ENCODE measurements around the gene SLC44A2. TPM values are rescaled to one million over a fixed set of nuclear protein-coding genes. Genes with fewer than 3 reads are reported as not detected.

The SLC44A2 gene
- total and polyA plus RNA-seq, 2 experiments from 2014 or later: 43.2 to 65.0 TPM

DNA sequence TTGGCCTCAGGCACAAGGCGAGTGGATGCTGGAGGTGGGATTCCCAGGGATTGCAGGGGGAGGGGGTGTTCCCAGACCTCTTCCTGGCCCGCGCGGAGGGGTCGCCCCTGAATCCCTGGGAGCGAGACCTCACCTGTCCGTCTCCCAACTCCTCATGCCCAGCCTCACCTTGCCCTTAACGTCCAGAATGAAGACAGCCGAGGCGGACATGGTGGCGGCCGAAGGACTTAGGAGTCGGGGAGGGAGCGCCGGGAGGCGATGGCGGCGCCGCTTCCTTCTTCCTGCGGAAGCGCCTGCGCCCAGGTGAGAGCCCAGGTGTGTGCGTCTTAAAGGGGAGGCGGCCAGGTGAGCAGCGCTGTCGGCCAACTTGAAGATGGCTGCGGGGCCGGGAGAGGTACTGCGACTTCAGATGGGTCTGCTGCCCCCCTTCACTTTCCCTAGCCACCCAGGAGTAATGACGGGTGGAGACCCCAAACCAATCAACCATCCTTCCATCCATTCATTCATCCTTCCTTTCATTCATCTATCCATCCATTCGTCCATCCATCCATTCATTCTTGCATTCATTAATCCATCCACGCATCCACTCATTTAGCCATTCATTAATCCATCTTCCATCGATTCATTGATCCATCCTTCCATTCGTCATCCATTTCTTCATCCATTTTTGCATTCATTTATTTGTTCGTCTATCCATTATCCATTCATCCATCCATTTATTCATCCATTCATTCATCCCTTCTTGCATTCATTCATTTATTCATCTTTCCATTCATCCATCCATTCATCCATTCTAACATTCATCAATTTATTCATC, 38.1 kb upstream of the SLC44A2 start, which contains the start of gene AP1M2:
Gene AP1M2, minus strand, starts transcription at position 291 of the 817 bp plus-strand sequence. Its CDS starts 81 bp downstream, at position 210.
- peak within 1 kb of the TSS; percentile 87 for H3K4me3 ChIP-seq
- H3K36me3 ChIP-seq (ENCODE audit: insufficient read depth): peaks cover 4% of the 10 kb centered on the region
- H2AFZ ChIP-seq: peak within 1 kb of the TSS; percentile 90

DNA sequence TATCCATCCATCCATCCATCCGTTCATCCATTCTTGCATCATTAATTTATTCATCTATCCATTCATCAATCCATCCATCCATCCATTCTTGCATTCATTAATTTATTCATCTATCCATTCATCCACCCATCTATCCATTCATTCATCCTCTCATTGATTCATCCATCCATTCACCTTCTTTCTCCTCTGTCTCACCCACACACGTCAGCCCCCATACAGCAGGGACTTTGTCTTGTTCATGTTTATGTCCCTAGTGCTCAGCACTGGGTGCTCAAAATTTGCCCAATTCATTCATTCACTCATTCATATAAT, 37.6 kb upstream of the SLC44A2 start:
- Histone ChIP-seq H3K36me3 (ENCODE audit: insufficient read depth) (no peaks in the 10 kb centered on the region; the same call in 1 of the 2 replicates), H4K20me1 (replicated peaks; ENCODE audit: insufficient read depth) (no peaks in the 10 kb centered on the region), H3F3A (replicated peaks; ENCODE audit: low read depth) (peaks cover 13% of the 10 kb centered on the region; the same call in 1 of the 2 replicates), H3K4me2 (no peak overlapping the region), H3K79me2 (replicated peaks; ENCODE audit: insufficient read depth) (peaks cover 17% of the 10 kb centered on the region), H2AFZ (no peak overlapping the region), H3K4me3 (peak overlapping the region; percentile 87; the same call in 1 of the 2 replicates), H3K27ac (ENCODE audit: low read depth) (no peak overlapping the region), H3K4me1 (ENCODE audit: insufficient read depth) (peaks cover 9% of the 10 kb centered on the region; the same call in 1 of the 2 replicates), H3K27me3 (ENCODE audit: insufficient read depth) (no peaks in the 10 kb centered on the region), H3K9me2 (ENCODE audit: insufficient read depth) (peaks cover 7% of the 10 kb centered on the region)
- peaks cover 19% of the 10 kb centered on the region for H3K36me3 Mint-ChIP-seq (ENCODE audit: low read depth)
- no peak overlapping the region for H3K27ac Mint-ChIP-seq
- H3K9me3 Mint-ChIP-seq: no peaks in the 10 kb centered on the region; the same call in none of the 3 replicates
- H3K4me1 Mint-ChIP-seq: peaks cover 11% of the 10 kb centered on the region; the same call in 2 of the 3 replicates
- no peak for ATAC-seq
- DNase-seq (ENCODE audit: low spot score): no peak
- peaks cover 13% of the 10 kb centered on the region for H3K27me3 Mint-ChIP-seq (ENCODE audit: insufficient read depth, low read depth, poor library complexity)
- peak overlapping the region; percentile 91 for H3K4me3 Mint-ChIP-seq
- TF ChIP-seq, protein P1, sequence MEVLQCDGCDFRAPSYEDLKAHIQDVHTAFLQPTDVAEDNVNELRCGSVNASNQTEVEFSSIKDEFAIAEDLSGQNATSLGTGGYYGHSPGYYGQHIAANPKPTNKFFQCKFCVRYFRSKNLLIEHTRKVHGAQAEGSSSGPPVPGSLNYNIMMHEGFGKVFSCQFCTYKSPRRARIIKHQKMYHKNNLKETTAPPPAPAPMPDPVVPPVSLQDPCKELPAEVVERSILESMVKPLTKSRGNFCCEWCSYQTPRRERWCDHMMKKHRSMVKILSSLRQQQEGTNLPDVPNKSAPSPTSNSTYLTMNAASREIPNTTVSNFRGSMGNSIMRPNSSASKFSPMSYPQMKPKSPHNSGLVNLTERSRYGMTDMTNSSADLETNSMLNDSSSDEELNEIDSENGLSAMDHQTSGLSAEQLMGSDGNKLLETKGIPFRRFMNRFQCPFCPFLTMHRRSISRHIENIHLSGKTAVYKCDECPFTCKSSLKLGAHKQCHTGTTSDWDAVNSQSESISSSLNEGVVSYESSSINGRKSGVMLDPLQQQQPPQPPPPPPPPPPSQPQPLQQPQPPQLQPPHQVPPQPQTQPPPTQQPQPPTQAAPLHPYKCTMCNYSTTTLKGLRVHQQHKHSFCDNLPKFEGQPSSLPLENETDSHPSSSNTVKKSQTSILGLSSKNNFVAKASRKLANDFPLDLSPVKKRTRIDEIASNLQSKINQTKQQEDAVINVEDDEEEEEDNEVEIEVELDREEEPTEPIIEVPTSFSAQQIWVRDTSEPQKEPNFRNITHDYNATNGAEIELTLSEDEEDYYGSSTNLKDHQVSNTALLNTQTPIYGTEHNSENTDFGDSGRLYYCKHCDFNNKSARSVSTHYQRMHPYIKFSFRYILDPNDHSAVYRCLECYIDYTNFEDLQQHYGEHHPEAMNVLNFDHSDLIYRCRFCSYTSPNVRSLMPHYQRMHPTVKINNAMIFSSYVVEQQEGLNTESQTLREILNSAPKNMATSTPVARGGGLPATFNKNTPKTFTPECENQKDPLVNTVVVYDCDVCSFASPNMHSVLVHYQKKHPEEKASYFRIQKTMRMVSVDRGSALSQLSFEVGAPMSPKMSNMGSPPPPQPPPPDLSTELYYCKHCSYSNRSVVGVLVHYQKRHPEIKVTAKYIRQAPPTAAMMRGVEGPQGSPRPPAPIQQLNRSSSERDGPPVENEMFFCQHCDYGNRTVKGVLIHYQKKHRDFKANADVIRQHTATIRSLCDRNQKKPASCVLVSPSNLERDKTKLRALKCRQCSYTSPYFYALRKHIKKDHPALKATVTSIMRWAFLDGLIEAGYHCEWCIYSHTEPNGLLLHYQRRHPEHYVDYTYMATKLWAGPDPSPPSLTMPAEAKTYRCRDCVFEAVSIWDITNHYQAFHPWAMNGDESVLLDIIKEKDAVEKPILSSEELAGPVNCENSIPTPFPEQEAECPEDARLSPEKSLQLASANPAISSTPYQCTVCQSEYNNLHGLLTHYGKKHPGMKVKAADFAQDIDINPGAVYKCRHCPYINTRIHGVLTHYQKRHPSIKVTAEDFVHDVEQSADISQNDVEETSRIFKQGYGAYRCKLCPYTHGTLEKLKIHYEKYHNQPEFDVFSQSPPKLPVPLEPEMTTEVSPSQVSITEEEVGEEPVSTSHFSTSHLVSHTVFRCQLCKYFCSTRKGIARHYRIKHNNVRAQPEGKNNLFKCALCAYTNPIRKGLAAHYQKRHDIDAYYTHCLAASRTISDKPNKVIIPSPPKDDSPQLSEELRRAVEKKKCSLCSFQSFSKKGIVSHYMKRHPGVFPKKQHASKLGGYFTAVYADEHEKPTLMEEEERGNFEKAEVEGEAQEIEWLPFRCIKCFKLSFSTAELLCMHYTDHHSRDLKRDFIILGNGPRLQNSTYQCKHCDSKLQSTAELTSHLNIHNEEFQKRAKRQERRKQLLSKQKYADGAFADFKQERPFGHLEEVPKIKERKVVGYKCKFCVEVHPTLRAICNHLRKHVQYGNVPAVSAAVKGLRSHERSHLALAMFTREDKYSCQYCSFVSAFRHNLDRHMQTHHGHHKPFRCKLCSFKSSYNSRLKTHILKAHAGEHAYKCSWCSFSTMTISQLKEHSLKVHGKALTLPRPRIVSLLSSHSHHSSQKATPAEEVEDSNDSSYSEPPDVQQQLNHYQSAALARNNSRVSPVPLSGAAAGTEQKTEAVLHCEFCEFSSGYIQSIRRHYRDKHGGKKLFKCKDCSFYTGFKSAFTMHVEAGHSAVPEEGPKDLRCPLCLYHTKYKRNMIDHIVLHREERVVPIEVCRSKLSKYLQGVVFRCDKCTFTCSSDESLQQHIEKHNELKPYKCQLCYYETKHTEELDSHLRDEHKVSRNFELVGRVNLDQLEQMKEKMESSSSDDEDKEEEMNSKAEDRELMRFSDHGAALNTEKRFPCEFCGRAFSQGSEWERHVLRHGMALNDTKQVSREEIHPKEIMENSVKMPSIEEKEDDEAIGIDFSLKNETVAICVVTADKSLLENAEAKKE (CRISPR knock-in tag; IDR thresholded peaks at IDR 0.05): no peak
- TF ChIP-seq JUNB (IDR thresholded peaks at IDR 0.05; ENCODE audit: unreplicated experiment): no peak

More for the DNA sequence above, 38.1 kb upstream of the SLC44A2 start, which contains the start of gene AP1M2:
- ATAC-seq (peak; percentile 96), DNase-seq (ENCODE audit: low spot score) (peak; percentile 94)
- Mint-ChIP-seq H3K27me3 (ENCODE audit: insufficient read depth, low read depth, poor library complexity) (peaks cover 13% of the 10 kb centered on the region), H3K9me3 (no peaks in the 10 kb centered on the region; the same call in none of the 3 replicates), H3K36me3 (ENCODE audit: low read depth) (peaks cover 23% of the 10 kb centered on the region), H3K4me1 (peaks cover 11% of the 10 kb centered on the region; the same call in 2 of the 3 replicates), H3K4me3 (peak within 1 kb of the TSS; percentile 91), H3K27ac (peak within 1 kb of the TSS; percentile 88)
- Histone ChIP-seq H3K27ac (ENCODE audit: low read depth) (no peak within 1 kb of the TSS), H3K9me2 (ENCODE audit: insufficient read depth) (peaks cover 7% of the 10 kb centered on the region), H4K20me1 (replicated peaks; ENCODE audit: insufficient read depth) (no peaks in the 10 kb centered on the region), H3K79me2 (replicated peaks; ENCODE audit: insufficient read depth) (peaks cover 17% of the 10 kb centered on the region), H3K27me3 (ENCODE audit: insufficient read depth) (no peaks in the 10 kb centered on the region), H3F3A (replicated peaks; ENCODE audit: low read depth) (peaks cover 13% of the 10 kb centered on the region; the same call in 1 of the 2 replicates), H3K4me1 (ENCODE audit: insufficient read depth) (peaks cover 9% of the 10 kb centered on the region; the same call in 1 of the 2 replicates), H3K4me2 (peak within 1 kb of the TSS; percentile 89)
- TF ChIP-seq POLR2AphosphoS5 (IDR thresholded peaks at IDR 0.05; ENCODE audit: low read depth): peak; percentile 87
- TF ChIP-seq, protein P2, sequence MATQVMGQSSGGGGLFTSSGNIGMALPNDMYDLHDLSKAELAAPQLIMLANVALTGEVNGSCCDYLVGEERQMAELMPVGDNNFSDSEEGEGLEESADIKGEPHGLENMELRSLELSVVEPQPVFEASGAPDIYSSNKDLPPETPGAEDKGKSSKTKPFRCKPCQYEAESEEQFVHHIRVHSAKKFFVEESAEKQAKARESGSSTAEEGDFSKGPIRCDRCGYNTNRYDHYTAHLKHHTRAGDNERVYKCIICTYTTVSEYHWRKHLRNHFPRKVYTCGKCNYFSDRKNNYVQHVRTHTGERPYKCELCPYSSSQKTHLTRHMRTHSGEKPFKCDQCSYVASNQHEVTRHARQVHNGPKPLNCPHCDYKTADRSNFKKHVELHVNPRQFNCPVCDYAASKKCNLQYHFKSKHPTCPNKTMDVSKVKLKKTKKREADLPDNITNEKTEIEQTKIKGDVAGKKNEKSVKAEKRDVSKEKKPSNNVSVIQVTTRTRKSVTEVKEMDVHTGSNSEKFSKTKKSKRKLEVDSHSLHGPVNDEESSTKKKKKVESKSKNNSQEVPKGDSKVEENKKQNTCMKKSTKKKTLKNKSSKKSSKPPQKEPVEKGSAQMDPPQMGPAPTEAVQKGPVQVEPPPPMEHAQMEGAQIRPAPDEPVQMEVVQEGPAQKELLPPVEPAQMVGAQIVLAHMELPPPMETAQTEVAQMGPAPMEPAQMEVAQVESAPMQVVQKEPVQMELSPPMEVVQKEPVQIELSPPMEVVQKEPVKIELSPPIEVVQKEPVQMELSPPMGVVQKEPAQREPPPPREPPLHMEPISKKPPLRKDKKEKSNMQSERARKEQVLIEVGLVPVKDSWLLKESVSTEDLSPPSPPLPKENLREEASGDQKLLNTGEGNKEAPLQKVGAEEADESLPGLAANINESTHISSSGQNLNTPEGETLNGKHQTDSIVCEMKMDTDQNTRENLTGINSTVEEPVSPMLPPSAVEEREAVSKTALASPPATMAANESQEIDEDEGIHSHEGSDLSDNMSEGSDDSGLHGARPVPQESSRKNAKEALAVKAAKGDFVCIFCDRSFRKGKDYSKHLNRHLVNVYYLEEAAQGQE (IDR thresholded peaks at IDR 0.05; ENCODE audit: unreplicated experiment): no peak
- TF ChIP-seq, protein P3, sequence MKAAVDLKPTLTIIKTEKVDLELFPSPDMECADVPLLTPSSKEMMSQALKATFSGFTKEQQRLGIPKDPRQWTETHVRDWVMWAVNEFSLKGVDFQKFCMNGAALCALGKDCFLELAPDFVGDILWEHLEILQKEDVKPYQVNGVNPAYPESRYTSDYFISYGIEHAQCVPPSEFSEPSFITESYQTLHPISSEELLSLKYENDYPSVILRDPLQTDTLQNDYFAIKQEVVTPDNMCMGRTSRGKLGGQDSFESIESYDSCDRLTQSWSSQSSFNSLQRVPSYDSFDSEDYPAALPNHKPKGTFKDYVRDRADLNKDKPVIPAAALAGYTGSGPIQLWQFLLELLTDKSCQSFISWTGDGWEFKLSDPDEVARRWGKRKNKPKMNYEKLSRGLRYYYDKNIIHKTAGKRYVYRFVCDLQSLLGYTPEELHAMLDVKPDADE (IDR thresholded peaks at IDR 0.05): peak; percentile 34; the same call in 1 of the 2 replicates
